K562 (cell line): ENCODE measurements around the gene PRCP. TPM values are rescaled to one million over a fixed set of nuclear protein-coding genes. Genes with fewer than 3 reads are reported as not detected.

Source experiments
- ATAC-seq: fragments of 200-7000 bp; cut with Tn5 transposase; 3 replicates; pipeline ENCODE4 v1.9.1; 2020; ENCODE audit warnings: moderate library complexity
- BruUV-seq: library from RNA; stranded (reverse); fragments of 400-500 nt; replicated peaks from 2 replicates; lab custom pipeline; 2021; lab: Mats Ljungman, UMichigan
- CTCF ChIA-PET: fragments of 300-600 bp; formaldehyde crosslinking; extraction: SDS; loops from one replicate; lab custom pipeline; 2021; ENCODE audit warnings: low intra/inter-chr PET ratio; lab: Yijun Ruan, JAX
- POLR2A ChIA-PET: fragments of 300-600, 350-650 bp; sonication (Branson Sonifier 250); formaldehyde crosslinking; extraction: SDS; loops from one replicate; lab custom pipeline; 2021; ENCODE audit warnings: antibody characterized with exemption, inconsistent platforms; lab: Yijun Ruan, JAX
- DNase-seq, 4 experiments: peaks; one replicate each; pipeline versions ENCODE4 v3.0.0 to v3.0.0-alpha.2; 2011 to 2018; ENCODE audit warnings: low spot score in 3 of 4, mixed read lengths in 3 of 4; ENCODE audit errors: extremely low read depth in 1 of 4
- FAIRE-seq: peaks from 2 replicates; lab custom pipeline; 2011; peaks lifted over from hg19 to GRCh38; lab: Jason Lieb, UNC
- H2AFZ ChIP-seq: 2 replicates; pipeline ENCODE4 v1.6.0; 2011; ENCODE audit warnings: low read depth, low read length, control low read depth, inconsistent platforms
- H3K27ac ChIP-seq: fragments of 200-600 bp; 3 replicates; pipeline ENCODE4 v1.8.0; 2011; ENCODE audit warnings: low read depth, mild to moderate bottlenecking, control low read depth, inconsistent platforms, low read length, moderate library complexity, mixed read lengths; ENCODE audit errors: extremely low read depth
- H3K27me3 ChIP-seq, 2 experiments: fragments of 300-600 bp in 1 of 2; 2 replicates in 1 of 2; 3 replicates in 1 of 2; pipeline versions ENCODE4 v1.6.0 to v1.8.0; 2011; ENCODE audit warnings: inconsistent platforms in 2 of 2, low read length in 2 of 2, mild to moderate bottlenecking in 1 of 2, mixed read lengths in 1 of 2, moderate library complexity in 1 of 2; ENCODE audit not compliant: control insufficient read depth in 2 of 2, insufficient read depth in 2 of 2
- H3K36me3 ChIP-seq: fragments of 300-600 bp; 3 replicates; pipeline ENCODE4 v1.8.0; 2011; ENCODE audit warnings: mild to moderate bottlenecking, low read length, inconsistent platforms; ENCODE audit not compliant: control insufficient read depth, insufficient read depth
- H3K4me1 ChIP-seq, 2 experiments: fragments of 200-600 bp in 1 of 2; replicated peaks in 1 of 2; 2 replicates in 1 of 2; 3 replicates in 1 of 2; pipeline versions ENCODE4 v1.5.1 to v1.8.0; 2011; ENCODE audit warnings: inconsistent platforms in 2 of 2, low read length in 2 of 2, mild to moderate bottlenecking in 1 of 2, mixed read lengths in 1 of 2, moderate library complexity in 1 of 2; ENCODE audit not compliant: control insufficient read depth in 2 of 2, insufficient read depth in 2 of 2
- H3K4me2 ChIP-seq: 2 replicates; pipeline ENCODE4 v1.6.1; 2011; ENCODE audit warnings: low read length, control low read depth, inconsistent platforms, mixed read lengths; ENCODE audit not compliant: insufficient read depth
- H3K4me3 ChIP-seq: fragments of 200-600 bp; sonication (generic), shearing (Covaris generic); 2 replicates; pipeline ENCODE4 v1.5.1; 2016; ENCODE audit warnings: control low read depth, inconsistent platforms
- H3K79me2 ChIP-seq: fragments of 200-600 bp; 3 replicates; pipeline ENCODE4 v1.8.0; 2011; ENCODE audit warnings: low read length, inconsistent platforms; ENCODE audit not compliant: control insufficient read depth, insufficient read depth
- H3K9ac ChIP-seq, 2 experiments: 2 replicates each; pipeline versions ENCODE4 v1.6.0 to v1.6.1; 2011; ENCODE audit warnings: low read depth in 2 of 2, low read length in 2 of 2, control low read depth in 1 of 2, inconsistent platforms in 1 of 2, mild to moderate bottlenecking in 1 of 2, mixed read lengths in 1 of 2; ENCODE audit not compliant: insufficient read depth in 1 of 2
- H3K9me1 ChIP-seq: one replicate; pipeline ENCODE4 v1.6.0; 2011; ENCODE audit warnings: inconsistent platforms, mild to moderate bottlenecking, low read length, moderate library complexity; ENCODE audit not compliant: control insufficient read depth, insufficient read depth
- H3K9me3 ChIP-seq: replicated peaks from 2 replicates; pipeline ENCODE4 v1.5.1; 2011; ENCODE audit warnings: low read depth, low read length, inconsistent platforms; ENCODE audit not compliant: control insufficient read depth, insufficient read depth
- H4K20me1 ChIP-seq: replicated peaks from 2 replicates; pipeline ENCODE4 v1.6.1; 2011; ENCODE audit warnings: low read length, inconsistent platforms, mixed read lengths; ENCODE audit not compliant: control insufficient read depth, insufficient read depth
- FOSL1 ChIP-seq: fragments of 200-800 bp; sonication (Bioruptor generic); conservative IDR thresholded peaks from 2 replicates; pipeline ENCODE4 v1.6.1; 2016; ENCODE audit warnings: missing genetic modification characterization, missing compliant biosample characterization
- GABPA ChIP-seq: fragments of 200-800 bp; sonication (Bioruptor generic); conservative IDR thresholded peaks from 2 replicates; pipeline ENCODE4 v1.6.1; 2016; ENCODE audit warnings: low read depth, missing genetic modification characterization, missing compliant biosample characterization
- MXI1 ChIP-seq: IDR thresholded peaks from 2 replicates; pipeline ENCODE4 v1.6.1; 2011; ENCODE audit warnings: low read depth, mild to moderate bottlenecking, improper control_type of control experiment, low read length
- NFYB ChIP-seq: IDR thresholded peaks from 2 replicates; pipeline ENCODE4 v1.6.1; 2011; ENCODE audit warnings: mild to moderate bottlenecking, moderate library complexity; ENCODE audit not compliant: insufficient read length; ENCODE audit errors: extremely low read depth
- PURB ChIP-seq: sonication (generic); formaldehyde crosslinking; IDR thresholded peaks from 2 replicates; pipeline ENCODE4 v1.9.0; 2021; ENCODE audit warnings: low read depth, mild to moderate bottlenecking, missing genetic modification reagents
- ZBTB34 ChIP-seq: fragments of 250-450 bp; sonication (Bioruptor Pico); IDR thresholded peaks from 2 replicates; pipeline ENCODE4 v1.8.0; 2021; ENCODE audit warnings: mild to moderate bottlenecking, moderate library complexity
- ZNF175 ChIP-seq: fragments of 200-800 bp; sonication (Bioruptor generic); IDR thresholded peaks from 2 replicates; pipeline ENCODE4 v1.6.1; 2016; ENCODE audit warnings: low read depth, mild to moderate bottlenecking, missing genetic modification characterization, missing compliant biosample characterization
- WGBS: fragments of 100-300 bp; shearing (Covaris generic); methylation state at CpG from one replicate; pipeline ENCODE4 v1.1.6; 2016; ENCODE audit warnings: low coverage, mixed read lengths; ENCODE audit not compliant: insufficient coverage; ENCODE audit errors: missing lambda C conversion rate; 5-methylcytosine and 5-hydroxymethylcytosine counted together
- in situ Hi-C: fragments of 300-500 bp; cut with MboI; formaldehyde crosslinking; loops from 4 replicates; pipeline ENCODE4 v1.15.0; 2018; ENCODE audit warnings: inconsistent platforms, mixed read lengths
- intact Hi-C: fragments of 100-400 bp; cut with micrococcal nuclease; formaldehyde crosslinking; loops from 2 replicates; pipeline ENCODE4 v1.14.2; 2022
- polyA plus RNA-seq, 8 experiments: library from polyadenylated mRNA; depleted of rRNA in 4 of 8; stranded (reverse) in 5 of 8; unstranded in 3 of 8; fragments of >200 nt; fragmentation: Nextera tagmentation in 2 of 8; fragmentation: Illumina TruSeq in 1 of 8; extraction: Ambion mirVana in 2 of 8; extraction: Trizol in 1 of 8; gene quantifications; 2 replicates each; pipeline versions ENCODE4 v1.2.1 to v1.2.3, GENCODE V29; 2011 to 2014; ENCODE audit warnings: inconsistent platforms in 1 of 8, missing spikeins in 1 of 8
- total RNA-seq, 7 experiments: library from RNA; depleted of rRNA in 6 of 7; stranded (reverse); fragments of >200 nt in 6 of 7; fragmentation: Illumina TruSeq in 2 of 7; extraction: Trizol in 2 of 7; gene quantifications; 2 replicates each; pipeline versions ENCODE4 v1.2.1 to v1.2.3, GENCODE V29; 2011 to 2021; ENCODE audit warnings: low replicate concordance in 1 of 7
- TF ChIP-seq, protein P1 (sequence below): fragments of 250-450 bp; sonication (Bioruptor Pico); IDR thresholded peaks from 2 replicates; pipeline ENCODE4 v1.4.0; 2020; ENCODE audit warnings: mild to moderate bottlenecking, moderate library complexity
- TF ChIP-seq, protein P2 (sequence below): sonication (generic); formaldehyde crosslinking; IDR thresholded peaks from 2 replicates; pipeline ENCODE4 v1.8.1; 2023; ENCODE audit warnings: mild to moderate bottlenecking, missing genetic modification reagents

Gene PRCP
- total and polyA plus RNA-seq, 9 of the 15 experiments (the other 6 are each of a cell fraction or from before 2014, with no cell fraction given), result 9.5 to 43.1 (median 23.2) TPM

- TF ChIP-seq ZBTB34 (CRISPR knock-in tag), result no peak
- no peak for TF ChIP-seq ZNF175 (CRISPR knock-in tag)
- TF ChIP-seq GABPA (tag), result no peak
- no peak for TF ChIP-seq FOSL1 (tag)
- no peak for TF ChIP-seq MXI1
- no peak for TF ChIP-seq PURB (CRISPR knock-in tag)
- TF ChIP-seq, protein P1, sequence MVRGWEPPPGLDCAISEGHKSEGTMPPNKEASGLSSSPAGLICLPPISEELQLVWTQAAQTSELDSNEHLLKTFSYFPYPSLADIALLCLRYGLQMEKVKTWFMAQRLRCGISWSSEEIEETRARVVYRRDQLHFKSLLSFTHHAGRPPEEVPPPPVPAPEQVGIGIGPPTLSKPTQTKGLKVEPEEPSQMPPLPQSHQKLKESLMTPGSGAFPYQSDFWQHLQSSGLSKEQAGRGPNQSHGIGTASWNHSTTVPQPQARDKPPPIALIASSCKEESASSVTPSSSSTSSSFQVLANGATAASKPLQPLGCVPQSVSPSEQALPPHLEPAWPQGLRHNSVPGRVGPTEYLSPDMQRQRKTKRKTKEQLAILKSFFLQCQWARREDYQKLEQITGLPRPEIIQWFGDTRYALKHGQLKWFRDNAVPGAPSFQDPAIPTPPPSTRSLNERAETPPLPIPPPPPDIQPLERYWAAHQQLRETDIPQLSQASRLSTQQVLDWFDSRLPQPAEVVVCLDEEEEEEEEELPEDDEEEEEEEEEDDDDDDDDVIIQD (CRISPR knock-in tag), result no peak
Measured at GRCh38 chr11:82863209-82863608, 37.0 kb downstream of the PRCP start (continued).

- no TSS peak for BruUV-seq
- H3K27me3 ChIP-seq, result no peaks in the 10 kb centered on the region
- no peaks in the 10 kb centered on the region for H3K9me3 ChIP-seq
- no peak for FAIRE-seq
- no peaks in the 10 kb centered on the region for H3K36me3 ChIP-seq
- intact Hi-C loops (loop anchor here (5.0 kb wide), 1 partner anchor 70 kb away; no protein-coding TSS in a partner anchor), in situ Hi-C loops (loop anchor here (25.0 kb wide), 1 partner anchor 950 kb away; no protein-coding TSS in a partner anchor)
- H3K27ac ChIP-seq, result no peak overlapping the region
- no peak overlapping the region for H3K4me3 ChIP-seq
- DNase-seq, result no peak
- peak; percentile 68 for ATAC-seq
- H3K4me1 ChIP-seq, result peaks cover 0 to 2% of the 10 kb centered on the region in 2 experiments; a peak in 2 of 5 replicates
- WGBS, result 9% methylated on average over 2 of the region's 2 CpGs
- H3K79me2 ChIP-seq, result no peaks in the 10 kb centered on the region
- POLR2A ChIA-PET, result interaction anchor here (0.9 kb wide), 1 partner anchor 141 kb away, joined by 3 read pairs; no protein-coding TSS in a partner anchor
- no peak overlapping the region for H3K4me2 ChIP-seq
- CTCF ChIA-PET, result interaction anchor here (0.7 kb wide), 1 partner anchor 144 kb away, joined by 3 read pairs; no protein-coding TSS in a partner anchor
- H2AFZ ChIP-seq, result no peak overlapping the region
- H4K20me1 ChIP-seq, result no peaks in the 10 kb centered on the region; the same call in 1 of the 2 replicates
- no peaks in the 10 kb centered on the region for H3K9me1 ChIP-seq
- H3K9ac ChIP-seq, result no peak overlapping the region
- TF ChIP-seq, protein P2, sequence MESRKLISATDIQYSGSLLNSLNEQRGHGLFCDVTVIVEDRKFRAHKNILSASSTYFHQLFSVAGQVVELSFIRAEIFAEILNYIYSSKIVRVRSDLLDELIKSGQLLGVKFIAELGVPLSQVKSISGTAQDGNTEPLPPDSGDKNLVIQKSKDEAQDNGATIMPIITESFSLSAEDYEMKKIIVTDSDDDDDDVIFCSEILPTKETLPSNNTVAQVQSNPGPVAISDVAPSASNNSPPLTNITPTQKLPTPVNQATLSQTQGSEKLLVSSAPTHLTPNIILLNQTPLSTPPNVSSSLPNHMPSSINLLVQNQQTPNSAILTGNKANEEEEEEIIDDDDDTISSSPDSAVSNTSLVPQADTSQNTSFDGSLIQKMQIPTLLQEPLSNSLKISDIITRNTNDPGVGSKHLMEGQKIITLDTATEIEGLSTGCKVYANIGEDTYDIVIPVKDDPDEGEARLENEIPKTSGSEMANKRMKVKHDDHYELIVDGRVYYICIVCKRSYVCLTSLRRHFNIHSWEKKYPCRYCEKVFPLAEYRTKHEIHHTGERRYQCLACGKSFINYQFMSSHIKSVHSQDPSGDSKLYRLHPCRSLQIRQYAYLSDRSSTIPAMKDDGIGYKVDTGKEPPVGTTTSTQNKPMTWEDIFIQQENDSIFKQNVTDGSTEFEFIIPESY (CRISPR knock-in tag), result no peak
- TF ChIP-seq NFYB, result no peak
Measured at GRCh38 chr11:82862379-82862778, 37.9 kb downstream of the PRCP start.
